Liver (tissue), 9 donors: ENCODE measurements around the gene ATP6V1G3. TPM values are rescaled to one million over a fixed set of nuclear protein-coding genes. Genes with fewer than 3 reads are reported as not detected.

Experiments used
- DNase-seq: peaks from one replicate; pipeline ENCODE4 v3.0.0-alpha.2; 2017; ENCODE audit warnings: low spot score
- H3K27ac ChIP-seq, 2 donors: one replicate each; pipeline ENCODE4 v1.7.0; 2013; ENCODE audit warnings: inconsistent platforms in 2 of 2, low read length in 2 of 2, control low read depth in 1 of 2, low read depth in 1 of 2, mild to moderate bottlenecking in 1 of 2
- H3K27me3 ChIP-seq, 4 donors: one replicate each; pipeline versions ENCODE4 v1.6.1 to v1.7.0; 2013; ENCODE audit warnings: low read length in 3 of 4, inconsistent platforms in 1 of 4, mild to moderate bottlenecking in 1 of 4, moderate library complexity in 1 of 4; ENCODE audit not compliant: control insufficient read depth in 4 of 4, insufficient read depth in 4 of 4
- H3K36me3 ChIP-seq, 4 donors: one replicate each; pipeline versions ENCODE4 v1.6.1 to v1.7.0; 2013; ENCODE audit warnings: low read length in 3 of 4, mild to moderate bottlenecking in 3 of 4, low read depth in 1 of 4, moderate library complexity in 1 of 4; ENCODE audit not compliant: control insufficient read depth in 4 of 4, insufficient read depth in 3 of 4
- H3K4me1 ChIP-seq, 4 donors: one replicate each; pipeline versions ENCODE4 v1.6.1 to v1.7.0; 2013; ENCODE audit warnings: low read length in 3 of 4, mild to moderate bottlenecking in 3 of 4, moderate library complexity in 1 of 4; ENCODE audit not compliant: control insufficient read depth in 4 of 4, insufficient read depth in 4 of 4
- H3K4me3 ChIP-seq, 3 donors: one replicate each; pipeline versions ENCODE4 v1.6.1 to v1.7.0; 2013; ENCODE audit warnings: low read length in 3 of 3, control low read depth in 1 of 3, low read depth in 1 of 3, mild to moderate bottlenecking in 1 of 3
- H3K9ac ChIP-seq, 2 donors: one replicate each; pipeline ENCODE4 v1.7.0; 2013; ENCODE audit warnings: low read length in 2 of 2, mild to moderate bottlenecking in 2 of 2, moderate library complexity in 2 of 2, control low read depth in 1 of 2, low read depth in 1 of 2
- H3K9me3 ChIP-seq, 4 donors: one replicate each; pipeline versions ENCODE4 v1.6.1 to v1.7.0; 2013; ENCODE audit warnings: low read length in 3 of 4; ENCODE audit not compliant: control insufficient read depth in 4 of 4
- EGR1 ChIP-seq, 2 donors: IDR thresholded peaks; 2 replicates each; pipeline ENCODE4 v1.6.1; 2016 to 2018; ENCODE audit warnings: antibody characterized with exemption in 2 of 2, low read depth in 2 of 2
- FOXA1 ChIP-seq: IDR thresholded peaks from 2 replicates; pipeline ENCODE4 v1.6.1; 2016; ENCODE audit warnings: antibody characterized with exemption
- FOXA2 ChIP-seq: IDR thresholded peaks from 2 replicates; pipeline ENCODE4 v1.6.1; 2016; ENCODE audit warnings: antibody characterized with exemption
- GABPA ChIP-seq, 2 donors: IDR thresholded peaks in 1 of 2; conservative IDR thresholded peaks in 1 of 2; 2 replicates each; pipeline ENCODE4 v1.6.1; 2016; ENCODE audit warnings: antibody characterized with exemption in 2 of 2, mild to moderate bottlenecking in 1 of 2, moderate library complexity in 1 of 2
- HNF4A ChIP-seq, 2 donors: conservative IDR thresholded peaks; 2 replicates each; pipeline ENCODE4 v1.6.1; 2016; ENCODE audit warnings: antibody characterized with exemption in 2 of 2, mild to moderate bottlenecking in 2 of 2
- HNF4G ChIP-seq: IDR thresholded peaks from 2 replicates; pipeline ENCODE4 v1.6.1; 2016; ENCODE audit warnings: antibody characterized with exemption
- JUND ChIP-seq, 2 donors: IDR thresholded peaks; 2 replicates each; pipeline ENCODE4 v1.6.1; 2016; ENCODE audit warnings: antibody characterized with exemption in 2 of 2
- NR2F2 ChIP-seq: IDR thresholded peaks from 2 replicates; pipeline ENCODE4 v1.6.1; 2016; ENCODE audit warnings: antibody characterized with exemption
- RAD21 ChIP-seq, 2 donors: IDR thresholded peaks; 2 replicates each; pipeline ENCODE4 v1.6.1; 2016; ENCODE audit warnings: antibody characterized with exemption in 2 of 2, mild to moderate bottlenecking in 2 of 2
- REST ChIP-seq: IDR thresholded peaks from 2 replicates; pipeline ENCODE4 v1.6.1; 2016; ENCODE audit warnings: antibody characterized with exemption, mild to moderate bottlenecking
- RXRA ChIP-seq, 2 donors: IDR thresholded peaks; 2 replicates each; pipeline ENCODE4 v1.6.1; 2017 to 2018; ENCODE audit warnings: antibody characterized with exemption in 2 of 2, mild to moderate bottlenecking in 1 of 2
- SP1 ChIP-seq: IDR thresholded peaks from 2 replicates; pipeline ENCODE4 v1.6.1; 2018; ENCODE audit warnings: antibody characterized with exemption, mild to moderate bottlenecking
- TAF1 ChIP-seq: conservative IDR thresholded peaks from 2 replicates; pipeline ENCODE4 v1.6.1; 2016; ENCODE audit warnings: antibody characterized with exemption, mild to moderate bottlenecking
- YY1 ChIP-seq: IDR thresholded peaks from 2 replicates; pipeline ENCODE4 v1.6.1; 2016; ENCODE audit warnings: antibody characterized with exemption, mild to moderate bottlenecking
- WGBS: extraction: QIAGEN DNeasy Blood & Tissue Kit; methylation state at CpG from one replicate; pipeline ENCODE4 v1.1.7; 2013; 5-methylcytosine and 5-hydroxymethylcytosine counted together
- polyA plus RNA-seq, 2 donors: library from polyadenylated mRNA; stranded (reverse) in 1 of 2; unstranded in 1 of 2; fragments of 200-250 nt in 1 of 2; fragments of >200 nt in 1 of 2; fragmentation: Nextera tagmentation in 1 of 2; extraction: Ambion mirVana in 1 of 2; gene quantifications; one replicate each; pipeline versions ENCODE4 v1.2.1 to v1.2.3, GENCODE V29; 2013 to 2015
- total RNA-seq, 2 donors: library from RNA; depleted of rRNA; stranded (reverse); fragments of >200 nt; gene quantifications; one replicate each; pipeline ENCODE4 v1.2.3, GENCODE V29; 2014
- TF ChIP-seq, protein P1 (sequence below): IDR thresholded peaks from 2 replicates; pipeline ENCODE4 v1.6.1; 2016; ENCODE audit warnings: antibody characterized with exemption
- TF ChIP-seq, protein P2 (sequence below): IDR thresholded peaks from 2 replicates; pipeline ENCODE4 v1.6.1; 2016; ENCODE audit warnings: antibody characterized with exemption
- TF ChIP-seq, protein P3 (sequence below): fragments of 150-350 bp; IDR thresholded peaks from 2 replicates; pipeline ENCODE4 v1.5.1; 2017; ENCODE audit warnings: improper control_type of control experiment, low read depth, low read length; ENCODE audit not compliant: missing input control
- donor health status: healthy.
- donor health status: healthy.
- donor health status: healthy.
- donor health status: healthy.
- donor health status: healthy.

The ATP6V1G3 gene
- total and polyA plus RNA-seq, 4 donors = not detected

GRCh38 chr1:198556971-198557370 lies 16.5 kb upstream of the ATP6V1G3 start (continued):
- TF ChIP-seq, protein P1, sequence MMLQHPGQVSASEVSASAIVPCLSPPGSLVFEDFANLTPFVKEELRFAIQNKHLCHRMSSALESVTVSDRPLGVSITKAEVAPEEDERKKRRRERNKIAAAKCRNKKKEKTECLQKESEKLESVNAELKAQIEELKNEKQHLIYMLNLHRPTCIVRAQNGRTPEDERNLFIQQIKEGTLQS = no peak
- TF ChIP-seq HNF4G (no peak), NR2F2 (no peak), FOXA2 (no peak), JUND (IDR thresholded peaks at IDR 0.05) (no peak), TAF1 (no peak)

DNA sequence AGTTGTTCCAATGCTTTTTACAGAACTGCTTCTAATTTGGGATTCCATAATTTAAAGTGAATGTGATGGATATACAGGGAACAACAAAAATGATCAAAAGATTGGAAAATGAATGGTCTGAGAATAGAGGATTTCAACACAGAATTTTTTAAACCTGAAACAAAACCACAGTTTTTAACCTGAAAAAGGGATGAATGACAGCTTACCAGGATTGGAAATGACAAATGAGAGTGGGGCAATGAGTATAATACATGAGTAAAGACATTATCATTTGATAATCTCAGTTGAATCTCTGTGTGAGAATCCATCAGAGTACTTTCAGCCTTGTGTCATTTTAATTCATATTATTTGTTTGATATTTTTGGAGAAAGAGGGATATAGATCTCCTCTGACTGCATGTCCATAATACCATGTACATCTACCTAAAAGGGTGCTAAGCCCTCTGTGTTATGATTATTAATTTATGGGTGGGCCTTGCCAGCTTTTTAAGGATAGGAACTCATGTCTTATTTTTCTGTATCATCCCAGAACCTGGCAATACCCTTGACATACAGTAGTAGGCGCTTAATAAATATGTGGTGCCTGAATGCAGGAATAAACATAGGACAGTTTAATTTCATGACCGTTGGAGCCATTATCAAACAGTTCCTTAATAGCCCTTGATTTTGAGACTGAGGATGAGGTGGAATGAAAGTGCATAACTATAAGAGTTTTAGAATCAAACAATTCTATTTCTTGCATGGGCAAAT lies 12.4 kb upstream of the ATP6V1G3 start:
- Histone ChIP-seq H3K4me1 (no peaks in the 10 kb centered on the region), H3K36me3 (no peaks in the 10 kb centered on the region), H3K9me3 (no peaks in the 10 kb centered on the region), H3K27me3 (no peaks in the 10 kb centered on the region), H3K27ac (no peak overlapping the region), H3K9ac (no peak overlapping the region), H3K4me3 (no peak overlapping the region)
- 85% methylated on average over 2 of the region's 2 CpGs for WGBS
- TF ChIP-seq FOXA2 = no peak
- DNase-seq = no peak

- Histone ChIP-seq H3K36me3 (no peaks in the 10 kb centered on the region), H3K27me3 (no peaks in the 10 kb centered on the region), H3K27ac (no peak overlapping the region), H3K4me1 (no peaks in the 10 kb centered on the region), H3K9ac (no peak overlapping the region), H3K9me3 (no peaks in the 10 kb centered on the region), H3K4me3 (no peak overlapping the region)
- no peak for TF ChIP-seq HNF4G
- TF ChIP-seq EGR1 (IDR thresholded peaks at IDR 0.05; ENCODE audit: low read depth in 2 of 2) = no peak
- TF ChIP-seq, protein P2, sequence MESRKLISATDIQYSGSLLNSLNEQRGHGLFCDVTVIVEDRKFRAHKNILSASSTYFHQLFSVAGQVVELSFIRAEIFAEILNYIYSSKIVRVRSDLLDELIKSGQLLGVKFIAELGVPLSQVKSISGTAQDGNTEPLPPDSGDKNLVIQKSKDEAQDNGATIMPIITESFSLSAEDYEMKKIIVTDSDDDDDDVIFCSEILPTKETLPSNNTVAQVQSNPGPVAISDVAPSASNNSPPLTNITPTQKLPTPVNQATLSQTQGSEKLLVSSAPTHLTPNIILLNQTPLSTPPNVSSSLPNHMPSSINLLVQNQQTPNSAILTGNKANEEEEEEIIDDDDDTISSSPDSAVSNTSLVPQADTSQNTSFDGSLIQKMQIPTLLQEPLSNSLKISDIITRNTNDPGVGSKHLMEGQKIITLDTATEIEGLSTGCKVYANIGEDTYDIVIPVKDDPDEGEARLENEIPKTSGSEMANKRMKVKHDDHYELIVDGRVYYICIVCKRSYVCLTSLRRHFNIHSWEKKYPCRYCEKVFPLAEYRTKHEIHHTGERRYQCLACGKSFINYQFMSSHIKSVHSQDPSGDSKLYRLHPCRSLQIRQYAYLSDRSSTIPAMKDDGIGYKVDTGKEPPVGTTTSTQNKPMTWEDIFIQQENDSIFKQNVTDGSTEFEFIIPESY = no peak
- TF ChIP-seq SP1 = no peak
- TF ChIP-seq TAF1 = no peak
- TF ChIP-seq RAD21 (IDR thresholded peaks at IDR 0.05) = no peak
- no peak for TF ChIP-seq GABPA (IDR thresholded peaks at IDR 0.05 in 1 of 2, conservative IDR thresholded peaks at IDR 0.05 in 1 of 2)
- TF ChIP-seq, protein P1 = no peak
- TF ChIP-seq REST = no peak
- no peak for TF ChIP-seq YY1
- TF ChIP-seq NR2F2 = no peak
- TF ChIP-seq HNF4A (conservative IDR thresholded peaks at IDR 0.05) = no peak
- TF ChIP-seq FOXA1 = no peak
- TF ChIP-seq, protein P3, sequence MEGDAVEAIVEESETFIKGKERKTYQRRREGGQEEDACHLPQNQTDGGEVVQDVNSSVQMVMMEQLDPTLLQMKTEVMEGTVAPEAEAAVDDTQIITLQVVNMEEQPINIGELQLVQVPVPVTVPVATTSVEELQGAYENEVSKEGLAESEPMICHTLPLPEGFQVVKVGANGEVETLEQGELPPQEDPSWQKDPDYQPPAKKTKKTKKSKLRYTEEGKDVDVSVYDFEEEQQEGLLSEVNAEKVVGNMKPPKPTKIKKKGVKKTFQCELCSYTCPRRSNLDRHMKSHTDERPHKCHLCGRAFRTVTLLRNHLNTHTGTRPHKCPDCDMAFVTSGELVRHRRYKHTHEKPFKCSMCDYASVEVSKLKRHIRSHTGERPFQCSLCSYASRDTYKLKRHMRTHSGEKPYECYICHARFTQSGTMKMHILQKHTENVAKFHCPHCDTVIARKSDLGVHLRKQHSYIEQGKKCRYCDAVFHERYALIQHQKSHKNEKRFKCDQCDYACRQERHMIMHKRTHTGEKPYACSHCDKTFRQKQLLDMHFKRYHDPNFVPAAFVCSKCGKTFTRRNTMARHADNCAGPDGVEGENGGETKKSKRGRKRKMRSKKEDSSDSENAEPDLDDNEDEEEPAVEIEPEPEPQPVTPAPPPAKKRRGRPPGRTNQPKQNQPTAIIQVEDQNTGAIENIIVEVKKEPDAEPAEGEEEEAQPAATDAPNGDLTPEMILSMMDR = no peak
- TF ChIP-seq JUND (IDR thresholded peaks at IDR 0.05) = no peak
- no peak for TF ChIP-seq RXRA (IDR thresholded peaks at IDR 0.05)
- DNase-seq = no peak
- 66% methylated on average over 4 of the region's 4 CpGs for WGBS
These were observed 10.6 kb upstream of the ATP6V1G3 start for GRCh38 chr1:198550941-198551524.
